A673 (cell line): Measurements from ENCODE around the gene PSPC1. TPM values are rescaled to one million over a fixed set of nuclear protein-coding genes. Genes with fewer than 3 reads are reported as not detected.

Experiments used
- BruUV-seq: library from RNA; stranded (reverse); fragments of 400-500 nt; replicated peaks from 2 replicates; lab custom pipeline; 2021; lab: Mats Ljungman, UMichigan
- CTCF ChIA-PET: fragments of 300-600 bp; sonication (Branson Sonifier 250); formaldehyde crosslinking; loops from one replicate; lab custom pipeline; 2022; ENCODE audit warnings: antibody characterized with exemption; lab: Charles Lee
- POLR2A ChIA-PET: fragments of 300-600 bp; sonication (Branson Sonifier 250); formaldehyde crosslinking; loops from one replicate; lab custom pipeline; 2022; ENCODE audit warnings: antibody characterized with exemption; ENCODE audit not compliant: low non-redundant PET; lab: Charles Lee
- DNase-seq: peaks from one replicate; pipeline ENCODE4 v3.0.0-alpha.2; 2015; ENCODE audit warnings: low spot score
- H3K27ac ChIP-seq: fragments of 200-600 bp; sonication (generic); 2 replicates; pipeline ENCODE4 v1.5.1; 2016; ENCODE audit warnings: mixed run types, low read depth, mild to moderate bottlenecking, mixed read lengths, antibody characterized with exemption, low read length; ENCODE audit not compliant: poor library complexity, severe bottlenecking
- H3K27me3 ChIP-seq: fragments of 200-600 bp; sonication (generic); replicated peaks from 2 replicates; pipeline ENCODE4 v1.6.1; 2017; ENCODE audit warnings: mixed run types, low read depth, mild to moderate bottlenecking, mixed read lengths, antibody characterized with exemption, low read length; ENCODE audit not compliant: insufficient read depth, poor library complexity
- H3K36me3 ChIP-seq: fragments of 200-600 bp; sonication (generic); 2 replicates; pipeline ENCODE4 v1.6.1; 2016; ENCODE audit warnings: mixed run types, mild to moderate bottlenecking, mixed read lengths, antibody characterized with exemption, low read length; ENCODE audit not compliant: insufficient read depth, poor library complexity, severe bottlenecking
- H3K4me1 ChIP-seq: fragments of 200-600 bp; sonication (generic); 2 replicates; pipeline ENCODE4 v1.6.1; 2017; ENCODE audit warnings: mixed run types, mild to moderate bottlenecking, mixed read lengths, antibody characterized with exemption, low read length; ENCODE audit not compliant: insufficient read depth, poor library complexity, severe bottlenecking
- H3K4me3 ChIP-seq: fragments of 200-600 bp; sonication (generic); 2 replicates; pipeline ENCODE4 v1.5.1; 2016; ENCODE audit warnings: low read depth, mixed run types, mild to moderate bottlenecking, mixed read lengths, low read length; ENCODE audit not compliant: poor library complexity, severe bottlenecking
- H3K9me3 ChIP-seq: fragments of 200-600 bp; sonication (generic); 2 replicates; pipeline ENCODE4 v1.6.1; 2016; ENCODE audit warnings: mixed run types, low read depth, mild to moderate bottlenecking, mixed read lengths, antibody characterized with exemption, low read length; ENCODE audit not compliant: poor library complexity, severe bottlenecking
- CTCF ChIP-seq: fragments of 300-800, 200-600 bp; sonication (generic); conservative IDR thresholded peaks from 2 replicates; pipeline ENCODE4 v1.5.1; 2017; ENCODE audit warnings: low read depth, mild to moderate bottlenecking, antibody characterized with exemption, low read length, moderate library complexity, mixed read lengths
- EZH2 ChIP-seq: fragments of 200-600 bp; sonication (generic); IDR thresholded peaks from 2 replicates; pipeline ENCODE4 v1.6.1; 2017; ENCODE audit warnings: borderline replicate concordance, low read depth, mild to moderate bottlenecking, mixed read lengths, antibody characterized with exemption, low read length; ENCODE audit not compliant: poor library complexity, severe bottlenecking
- intact Hi-C: fragments of 100-400 bp; cut with micrococcal nuclease; formaldehyde crosslinking; loops from one replicate; pipeline ENCODE4 v1.10.0; 2022; ENCODE audit not compliant: unreplicated experiment
- total RNA-seq: library from RNA; stranded (reverse); gene quantifications from 2 replicates; pipeline ENCODE4 v1.2.3, GENCODE V29; 2021

Gene PSPC1
- total RNA-seq, 1 experiment from 2014 or later: 90.9 TPM

- Histone ChIP-seq H3K27me3 (no peaks in the 10 kb centered on the region), H3K4me3 (no peak overlapping the region), H3K4me1 (no peaks in the 10 kb centered on the region), H3K9me3 (no peaks in the 10 kb centered on the region), H3K27ac (no peak overlapping the region), H3K36me3 (peaks cover 76% of the 10 kb centered on the region)
- ChIA-PET POLR2A (interaction anchor here (0.7 kb wide), 2 partner anchors 88 to 138 kb away, joined by 3 to 4 read pairs; no protein-coding TSS in a partner anchor), CTCF (no interaction called here)
- intact Hi-C loops: no loop called here
- DNase-seq: no peak
- TF ChIP-seq CTCF (no peak), EZH2 (no peak)
- BruUV-seq: no TSS peak
Measured at GRCh38 chr13:19673473-19674430, 109.0 kb downstream of the PSPC1 start.

GRCh38 chr13:19672990-19673389 is 109.8 kb downstream of the PSPC1 start:
- TF ChIP-seq CTCF (no peak), EZH2 (no peak)
- no peak for DNase-seq
- H3K4me1 ChIP-seq: no peaks in the 10 kb centered on the region
- H3K27me3 ChIP-seq: no peaks in the 10 kb centered on the region
- H3K4me3 ChIP-seq: no peak overlapping the region
- peaks cover 84% of the 10 kb centered on the region for H3K36me3 ChIP-seq
- ChIA-PET CTCF (no interaction called here), POLR2A (interaction anchor here (0.7 kb wide), 2 partner anchors 88 to 138 kb away, joined by 3 to 4 read pairs; no protein-coding TSS in a partner anchor)
- no peak overlapping the region for H3K27ac ChIP-seq
- H3K9me3 ChIP-seq: no peaks in the 10 kb centered on the region
- BruUV-seq: no TSS peak
- intact Hi-C loops: no loop called here

GRCh38 chr13:19670147-19670546 is 112.6 kb downstream of the PSPC1 start:
- DNase-seq: no peak
- BruUV-seq: no TSS peak
- Histone ChIP-seq H3K4me3 (no peak overlapping the region), H3K27me3 (no peaks in the 10 kb centered on the region), H3K9me3 (no peaks in the 10 kb centered on the region), H3K27ac (no peak overlapping the region), H3K36me3 (peaks cover 84% of the 10 kb centered on the region), H3K4me1 (no peaks in the 10 kb centered on the region)
- TF ChIP-seq EZH2: no peak
- TF ChIP-seq CTCF: no peak
- CTCF ChIA-PET: no interaction called here
- POLR2A ChIA-PET: no interaction called here
- intact Hi-C loops: no loop called here
